Neural cell (in vitro differentiated cells): ENCODE measurements around the gene PHKA2.

ENCODE experiments used
- CTCF ChIP-seq: fragments of 450-650 bp; IDR thresholded peaks from 2 replicates; pipeline ENCODE4 v1.5.1; 2014; ENCODE audit warnings: antibody characterized with exemption, mild to moderate bottlenecking, moderate library complexity; ENCODE audit not compliant: poor library complexity, severe bottlenecking
- EP300 ChIP-seq: fragments of 450-650 bp; conservative IDR thresholded peaks from 2 replicates; pipeline ENCODE4 v1.6.1; 2014; ENCODE audit warnings: antibody characterized with exemption, mild to moderate bottlenecking, moderate library complexity; ENCODE audit not compliant: poor library complexity, severe bottlenecking
- EZH2 ChIP-seq: fragments of 200-600, 300-800 bp; shearing (Covaris generic), sonication (generic); IDR thresholded peaks from 2 replicates; pipeline ENCODE4 v1.6.1; 2014; ENCODE audit warnings: antibody characterized with exemption, low read length, borderline replicate concordance, mild to moderate bottlenecking; ENCODE audit not compliant: insufficient read depth, poor library complexity, severe bottlenecking
- MXI1 ChIP-seq: fragments of 450-650 bp; conservative IDR thresholded peaks from 2 replicates; pipeline ENCODE4 v1.6.1; 2014; ENCODE audit warnings: antibody characterized with exemption, mild to moderate bottlenecking; ENCODE audit not compliant: poor library complexity, severe bottlenecking
- RAD21 ChIP-seq: fragments of 450-650 bp; conservative IDR thresholded peaks from 2 replicates; pipeline ENCODE4 v1.6.1; 2014; ENCODE audit warnings: antibody characterized with exemption, mild to moderate bottlenecking, moderate library complexity
- TAF1 ChIP-seq: IDR thresholded peaks from 2 replicates; pipeline ENCODE4 v1.6.1; 2012; ENCODE audit warnings: low read depth

- TF ChIP-seq CTCF (no peak), EP300 (no peak), RAD21 (no peak), TAF1 (no peak), EZH2 (no peak), MXI1 (no peak)
These were observed 77.6 kb downstream of the PHKA2 start for GRCh38 chrX:18906286-18906685.
